Purkinje cell (primary cell): Measurements from ENCODE around the gene RLN2. TPM values are rescaled to one million over a fixed set of nuclear protein-coding genes. Genes with fewer than 3 reads are reported as not detected.

ENCODE experiments used
- polyA plus RNA-seq: library from polyadenylated mRNA; unstranded; fragments of >200 nt; fragmentation: Nextera tagmentation; gene quantifications from 2 replicates; pipeline ENCODE4 v1.2.1, GENCODE V29; 2014

The RLN2 gene
- polyA plus RNA-seq, result 1.8 TPM in 1 of 2 replicates, not detected in the other

GRCh38 chr9:5303840-5304795 is at the start of gene RLN2:
TSS of gene RLN2 (minus strand) at chr9:5304716. CDS start at chr9:5304580, 136 bp downstream.

GRCh38 chr9:5338992-5339981 is 34.8 kb upstream of the RLN2 start, which contains the start of gene RLN1:
TSS of gene RLN1 (minus strand) at chr9:5339876. CDS start at chr9:5339746, 130 bp downstream.

Other genes with a start within 250 kb of the RLN2 start
- gene INSL6, start 119.1 kb downstream of the RLN2 start, polyA plus RNA-seq, result 2.3 TPM in 1 of 2 replicates, not detected in the other
- not detected in 2 replicates for gene INSL4, start 73.3 kb downstream of the RLN2 start, polyA plus RNA-seq
- not detected in 2 replicates for gene RLN1, start 35.2 kb upstream of the RLN2 start, polyA plus RNA-seq
- gene PLGRKT, start 133.2 kb upstream of the RLN2 start, polyA plus RNA-seq, result 19.4 and 23.4 TPM in 2 replicates
- gene CD274, start 145.8 kb upstream of the RLN2 start, polyA plus RNA-seq, result 0.27 and 1.5 TPM in 2 replicates
- gene PDCD1LG2, start 205.8 kb upstream of the RLN2 start, polyA plus RNA-seq, result 0.71 TPM in 1 of 2 replicates, not detected in the other